ENCODE data around the gene BRF1.

The BRF1 gene

DNA sequence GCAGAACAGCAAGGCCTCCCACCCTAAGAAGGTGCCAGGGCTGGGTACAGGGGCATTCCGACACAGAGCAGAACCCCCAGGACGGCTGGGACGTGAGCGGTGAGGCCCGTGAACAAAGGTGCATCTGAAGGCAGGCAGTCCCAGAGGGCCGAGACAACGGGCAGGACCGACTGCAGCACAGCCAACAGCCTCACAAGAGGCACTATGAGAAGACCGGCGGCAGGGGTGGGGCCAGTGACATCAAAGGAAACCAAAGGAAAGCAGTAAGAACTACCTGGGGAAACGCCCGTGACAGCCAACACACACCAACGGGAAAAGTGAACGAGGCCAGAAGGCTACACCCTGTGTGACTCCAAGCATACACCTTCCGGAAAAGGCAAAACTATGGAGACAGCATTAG lies 43.3 kb downstream of the BRF1 start:
- DNase-seq: no peak

DNA sequence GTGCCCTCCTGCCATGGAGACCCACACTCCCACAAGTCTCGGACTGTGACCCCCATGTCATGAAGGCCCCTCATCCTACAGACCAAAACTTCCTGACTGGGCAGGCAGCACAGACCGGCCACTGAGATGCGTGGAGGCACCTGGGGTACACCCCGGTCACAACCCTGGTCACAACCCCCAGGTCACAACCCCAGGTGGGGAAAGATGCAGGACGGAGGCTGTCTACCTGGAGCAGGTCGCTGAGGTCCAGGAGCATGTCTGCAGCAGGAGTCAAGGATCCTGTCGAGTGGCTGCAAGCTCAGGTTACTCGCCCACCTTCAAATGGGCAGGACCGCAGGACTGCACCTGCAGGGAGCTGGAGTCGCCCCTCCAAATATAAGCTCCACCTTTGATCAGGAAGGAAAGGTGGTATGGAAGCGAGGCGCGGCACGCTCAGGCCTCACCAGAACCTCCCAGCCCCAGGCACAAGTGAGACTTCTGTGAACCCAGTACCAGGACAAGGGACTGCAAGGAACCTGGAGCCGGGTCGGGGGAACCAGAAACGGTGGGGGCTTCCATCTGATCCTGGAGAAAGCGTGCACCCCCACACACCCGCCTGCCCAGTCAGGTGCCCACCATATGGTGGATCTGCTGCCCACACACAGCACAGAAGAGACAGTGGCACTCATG lies 44.4 kb downstream of the BRF1 start:
- DNase-seq: no peak

DNA sequence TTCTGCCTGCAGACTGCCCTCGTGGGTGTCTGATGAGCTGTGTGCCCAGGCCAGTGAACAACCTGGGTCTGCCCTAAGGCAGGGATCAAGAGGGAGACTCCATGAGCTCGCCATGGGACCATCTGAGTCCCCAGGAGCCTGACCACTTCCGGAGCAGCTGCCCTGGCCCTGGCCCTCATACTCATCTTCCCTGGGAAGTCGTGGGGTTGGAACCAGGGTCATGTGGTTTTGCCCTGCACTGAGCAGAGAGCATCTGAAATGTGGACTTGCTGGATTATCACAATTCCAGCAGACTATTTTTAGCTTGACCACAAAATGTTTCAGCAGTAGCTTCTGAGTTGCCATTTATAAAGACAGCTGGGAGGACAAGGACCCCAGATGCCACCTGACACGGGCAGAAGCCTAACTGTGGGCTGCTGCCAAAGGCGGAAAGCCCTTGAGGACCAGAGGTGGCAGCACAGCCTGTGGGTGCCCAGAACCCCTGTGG lies 45.7 kb downstream of the BRF1 start:
- no peak for DNase-seq

DNA sequence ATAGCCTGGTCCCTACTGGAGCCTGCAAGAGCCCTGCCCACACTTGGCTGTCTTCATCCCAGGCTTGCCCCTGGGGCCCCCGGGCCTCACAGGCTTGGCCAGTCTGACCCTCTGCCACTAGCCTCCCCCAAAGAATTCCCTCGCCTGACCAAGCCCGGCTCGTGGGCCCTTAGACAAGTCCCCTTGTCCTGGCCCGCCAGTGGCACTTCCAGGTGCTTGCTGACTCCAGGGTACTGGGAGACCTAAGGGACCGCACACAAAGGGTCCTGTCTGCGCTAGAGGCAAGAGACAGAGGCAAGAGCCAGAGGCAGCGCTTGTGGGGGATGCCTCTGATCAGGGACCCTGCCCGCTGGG lies 47.5 kb downstream of the BRF1 start:
- no peak for DNase-seq

DNA sequence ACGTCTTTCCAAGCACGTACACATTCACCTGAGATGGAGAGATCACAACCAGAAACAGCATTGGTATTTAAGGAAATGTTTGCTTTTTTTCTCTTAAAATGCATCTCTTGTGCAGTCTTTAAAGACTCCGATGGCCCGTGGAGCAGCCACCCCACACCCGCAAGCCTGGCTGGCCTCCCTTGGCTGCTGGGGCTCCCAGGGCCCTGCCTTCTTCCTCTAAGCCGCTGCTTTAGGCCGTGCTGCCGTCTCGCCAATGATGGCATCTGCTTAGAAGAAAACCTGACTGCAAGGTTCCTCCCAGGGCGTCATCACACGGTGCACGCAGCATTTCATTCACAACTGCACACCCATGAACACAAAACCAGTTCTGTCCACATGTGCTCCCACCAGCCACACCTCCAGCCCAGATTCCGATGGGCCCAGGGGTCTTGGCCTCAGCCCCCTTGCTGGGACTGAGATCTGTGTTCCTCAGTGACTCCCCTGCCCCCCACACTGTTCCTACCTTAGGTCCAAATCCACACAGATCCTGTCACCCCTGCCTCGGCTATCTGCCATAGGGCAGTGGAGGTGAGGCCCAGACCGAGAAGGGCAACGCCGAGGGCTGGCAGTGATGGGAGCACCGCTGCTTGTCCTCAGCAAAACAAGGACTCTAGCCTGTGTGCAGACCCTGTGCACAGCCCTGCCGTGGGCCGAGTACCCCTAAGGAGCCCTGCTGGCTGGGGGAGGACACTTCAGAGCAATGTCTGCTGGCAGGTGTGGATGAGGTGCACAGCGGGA lies 48.1 kb downstream of the BRF1 start:
- no peak for DNase-seq

DNA sequence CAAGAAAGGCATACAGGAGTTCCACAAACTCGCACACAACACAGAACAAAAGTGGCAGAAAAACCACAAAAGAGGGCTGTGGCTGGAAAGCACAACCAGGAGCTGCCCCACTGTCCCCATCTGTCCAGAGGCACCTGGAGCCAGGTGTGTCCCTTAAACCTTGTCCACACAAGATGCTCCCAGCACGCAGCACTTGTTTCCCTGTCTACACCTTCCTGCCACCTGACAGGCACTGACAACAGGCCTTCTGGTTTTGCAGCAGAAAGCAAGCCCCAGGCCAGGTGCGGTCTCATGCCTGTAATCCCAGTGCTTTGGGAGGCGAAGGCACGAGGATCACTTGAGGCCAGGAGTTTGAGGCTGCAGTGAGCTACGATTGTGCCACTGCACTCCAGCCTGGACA lies 48.9 kb downstream of the BRF1 start:
- DNase-seq: no peak

DNA sequence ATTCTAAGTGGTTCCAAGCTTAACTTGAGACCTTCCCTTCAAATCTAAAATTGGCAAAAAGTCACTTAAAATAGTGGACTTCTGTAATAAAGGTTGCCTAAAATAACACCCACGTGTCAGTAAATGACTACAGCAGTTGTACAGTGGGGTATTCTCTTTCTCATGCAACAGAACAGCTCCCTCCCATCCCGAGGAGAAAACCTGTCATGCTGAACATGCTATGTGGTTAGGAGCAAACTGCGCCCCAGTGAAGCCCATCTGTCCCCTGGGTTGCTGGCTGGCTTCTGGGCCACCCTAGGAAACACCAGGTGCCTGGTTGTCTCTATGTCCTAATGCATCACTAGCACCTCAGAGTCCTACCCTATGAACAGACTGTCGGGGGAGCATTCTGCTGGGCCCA lies 49.8 kb downstream of the BRF1 start:
- DNase-seq: no peak

DNA sequence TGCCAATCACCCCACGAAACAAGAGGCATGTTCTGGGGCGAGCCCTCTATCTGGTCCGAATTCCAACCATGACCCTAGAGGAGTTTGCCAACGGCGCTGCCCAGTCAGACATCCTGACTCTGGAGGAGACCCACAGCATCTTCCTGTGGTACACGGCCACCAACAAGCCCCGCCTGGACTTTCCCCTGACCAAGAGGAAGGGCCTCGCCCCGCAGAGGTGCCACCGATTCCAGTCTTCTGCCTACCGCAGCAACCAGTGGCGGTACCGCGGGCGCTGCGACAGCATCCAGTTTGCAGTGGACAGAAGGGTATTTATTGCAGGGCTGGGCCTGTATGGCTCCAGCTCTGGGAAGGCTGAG lies 50.8 kb downstream of the BRF1 start:
- DNase-seq: no peak

DNA sequence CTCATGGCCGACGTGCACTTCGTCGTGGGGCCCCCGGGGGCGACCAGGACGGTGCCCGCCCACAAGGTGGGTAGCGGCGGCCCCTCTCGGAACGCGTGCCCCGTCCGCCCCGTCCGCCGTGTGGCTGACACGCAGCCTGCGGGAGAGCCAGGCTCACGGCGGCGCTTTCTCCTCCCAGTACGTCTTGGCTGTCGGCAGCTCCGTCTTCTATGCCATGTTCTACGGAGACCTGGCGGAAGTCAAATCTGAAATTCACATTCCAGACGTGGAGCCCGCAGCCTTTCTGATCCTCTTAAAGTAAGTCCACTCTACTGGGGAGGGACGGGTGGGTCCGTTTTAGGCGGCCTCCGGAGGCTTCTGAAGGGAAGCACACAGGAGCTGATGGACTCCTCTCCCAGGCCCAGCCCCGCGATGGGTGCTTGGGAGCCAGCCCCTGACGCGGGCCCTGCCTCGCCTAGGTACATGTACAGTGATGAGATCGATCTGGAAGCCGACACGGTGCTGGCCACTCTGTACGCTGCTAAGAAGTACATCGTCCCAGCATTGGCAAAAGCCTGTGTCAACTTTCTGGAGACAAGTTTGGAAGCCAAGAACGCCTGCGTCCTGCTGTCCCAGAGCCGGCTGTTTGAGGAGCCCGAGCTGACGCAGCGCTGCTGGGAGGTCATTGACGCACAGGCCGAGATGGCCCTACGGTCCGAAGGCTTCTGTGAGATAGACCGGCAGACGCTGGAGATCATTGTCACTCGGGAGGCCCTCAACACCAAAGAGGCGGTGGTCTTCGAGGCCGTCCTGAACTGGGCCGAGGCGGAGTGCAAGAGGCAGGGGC lies 51.4 kb downstream of the BRF1 start:
- DNase-seq: no peak

DNA sequence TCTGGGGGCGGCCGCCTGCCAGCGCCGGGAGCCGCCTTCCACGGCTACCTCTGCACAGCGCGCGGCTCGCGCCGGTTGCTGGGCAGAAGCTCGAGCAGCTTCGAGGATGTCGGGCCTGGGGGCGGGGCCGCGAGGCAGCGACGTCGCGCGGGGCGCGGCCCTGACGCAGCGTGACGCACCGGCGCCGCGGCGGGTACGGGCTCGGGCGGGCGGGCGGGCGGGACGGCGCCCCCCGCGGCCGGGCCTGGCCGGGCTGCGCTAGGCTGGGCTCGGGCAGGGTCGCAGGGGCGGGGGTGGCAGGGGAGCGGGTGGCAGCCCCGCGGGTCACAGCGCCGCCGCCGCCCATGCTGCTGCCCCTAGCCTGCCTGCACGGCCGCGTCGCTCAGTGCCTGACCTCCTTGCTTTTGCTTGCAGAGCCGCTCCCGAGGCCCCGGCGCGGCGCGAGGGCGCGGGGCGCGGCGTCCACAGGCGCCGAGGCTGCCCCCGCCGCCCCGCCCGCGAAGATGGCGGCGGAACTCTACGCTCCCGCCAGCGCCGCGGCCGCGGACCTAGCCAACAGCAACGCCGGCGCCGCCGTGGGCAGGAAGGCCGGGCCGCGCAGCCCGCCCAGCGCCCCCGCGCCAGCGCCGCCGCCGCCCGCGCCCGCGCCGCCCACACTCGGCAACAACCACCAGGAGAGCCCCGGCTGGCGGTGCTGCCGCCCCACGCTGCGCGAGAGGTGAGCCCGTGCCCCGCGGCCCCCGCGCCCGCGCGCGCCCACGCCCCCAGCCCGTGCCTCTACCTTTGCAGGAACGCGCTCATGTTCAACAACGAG lies 52.2 kb downstream of the BRF1 start, which contains the start of gene BTBD6:
Gene BTBD6, plus strand, starts transcription at position 166 of the 814 bp plus-strand sequence. Its CDS starts 179 bp downstream, at position 345.
- peak; percentile 38 for DNase-seq

DNA sequence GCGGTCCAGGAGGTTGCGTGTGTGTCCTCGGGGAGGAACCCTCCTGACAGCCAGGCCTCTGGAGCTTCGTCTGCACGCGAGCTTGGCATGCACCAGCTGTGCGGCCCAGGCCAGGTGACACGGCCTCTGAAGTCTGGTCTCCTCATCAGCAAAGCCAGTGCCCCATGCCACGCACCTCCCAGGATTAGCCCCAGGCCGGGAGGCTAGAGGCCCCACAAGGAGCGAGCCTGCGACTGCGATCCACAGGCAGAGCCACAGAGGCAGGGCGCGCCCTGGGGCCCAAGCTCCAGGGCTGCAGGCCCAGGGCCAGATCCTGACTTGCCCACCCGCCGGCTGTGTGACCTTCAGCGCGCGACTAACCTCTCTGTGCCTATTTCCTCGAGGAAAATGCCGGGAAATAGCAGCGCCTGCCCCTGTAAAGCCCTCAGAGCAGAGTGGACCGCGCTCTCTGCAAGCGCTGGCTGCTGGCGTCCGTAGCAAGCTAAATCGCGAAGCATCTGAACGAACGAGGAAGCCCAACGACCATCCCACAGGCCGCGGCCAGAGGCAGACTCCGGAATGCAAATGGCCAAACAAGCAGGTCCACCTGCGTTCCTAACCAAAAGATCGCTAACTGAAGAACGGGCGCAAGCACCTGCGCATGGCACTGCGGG lies 53.0 kb downstream of the BRF1 start:
- DNase-seq: no peak

DNA sequence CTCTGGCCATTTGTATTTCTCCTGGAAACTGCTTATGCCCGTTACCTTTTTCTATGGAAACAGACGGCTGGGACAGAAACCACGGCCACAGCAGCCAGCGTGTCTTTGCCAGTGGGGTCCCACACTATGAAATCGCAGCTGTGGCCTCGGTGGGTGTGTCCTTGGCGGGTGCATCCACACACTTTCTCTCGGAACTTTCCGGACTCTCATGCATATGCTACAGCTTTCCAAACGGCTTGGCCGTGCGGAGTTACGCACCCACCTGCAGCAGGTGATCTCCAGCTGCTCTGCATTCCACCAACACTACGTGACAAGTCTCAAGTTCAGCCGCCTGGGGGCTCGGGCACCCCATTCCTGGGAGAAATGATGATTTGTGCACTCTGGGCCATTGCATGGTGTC lies 53.8 kb downstream of the BRF1 start:
- no peak for DNase-seq

DNA sequence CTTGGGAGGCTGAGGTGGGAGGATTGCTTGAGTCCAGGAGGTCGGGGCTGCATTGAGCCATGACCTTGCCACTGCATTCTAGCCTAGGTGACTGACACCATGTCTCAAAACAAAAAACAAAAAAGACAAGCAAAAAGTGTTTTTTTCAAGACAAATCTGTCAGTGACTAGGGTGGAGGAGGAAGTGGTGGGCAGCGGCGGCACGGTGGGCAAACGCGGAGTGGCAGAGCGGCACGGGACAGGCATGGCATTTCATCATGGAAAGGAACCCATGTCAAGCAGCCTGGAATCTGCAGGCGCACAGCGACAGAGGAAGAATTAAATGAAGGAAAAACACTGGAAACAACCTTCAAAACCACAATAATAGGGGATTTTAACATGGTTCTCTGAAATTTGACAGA lies 56.5 kb downstream of the BRF1 start:
- DNase-seq: no peak

DNA sequence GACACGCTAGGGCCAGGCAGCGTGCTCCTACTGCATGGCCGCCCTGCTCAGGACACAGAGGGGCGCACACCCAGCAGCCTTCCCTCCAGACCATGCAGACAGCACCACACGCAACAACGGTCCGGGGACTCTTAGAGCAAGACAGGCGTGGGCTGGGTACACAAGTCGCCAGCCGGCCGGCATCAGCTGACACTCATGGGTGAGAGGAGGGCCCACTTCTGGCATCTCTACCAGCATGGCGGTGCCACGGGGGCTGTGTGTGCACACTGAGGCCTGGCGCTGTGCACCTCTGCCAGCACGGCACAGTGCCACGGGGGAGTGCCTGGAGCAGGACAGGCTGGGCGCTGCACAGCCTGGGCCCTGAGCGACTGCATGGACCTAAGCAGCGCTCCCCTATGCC lies 59.2 kb downstream of the BRF1 start:
- DNase-seq: no peak

DNA sequence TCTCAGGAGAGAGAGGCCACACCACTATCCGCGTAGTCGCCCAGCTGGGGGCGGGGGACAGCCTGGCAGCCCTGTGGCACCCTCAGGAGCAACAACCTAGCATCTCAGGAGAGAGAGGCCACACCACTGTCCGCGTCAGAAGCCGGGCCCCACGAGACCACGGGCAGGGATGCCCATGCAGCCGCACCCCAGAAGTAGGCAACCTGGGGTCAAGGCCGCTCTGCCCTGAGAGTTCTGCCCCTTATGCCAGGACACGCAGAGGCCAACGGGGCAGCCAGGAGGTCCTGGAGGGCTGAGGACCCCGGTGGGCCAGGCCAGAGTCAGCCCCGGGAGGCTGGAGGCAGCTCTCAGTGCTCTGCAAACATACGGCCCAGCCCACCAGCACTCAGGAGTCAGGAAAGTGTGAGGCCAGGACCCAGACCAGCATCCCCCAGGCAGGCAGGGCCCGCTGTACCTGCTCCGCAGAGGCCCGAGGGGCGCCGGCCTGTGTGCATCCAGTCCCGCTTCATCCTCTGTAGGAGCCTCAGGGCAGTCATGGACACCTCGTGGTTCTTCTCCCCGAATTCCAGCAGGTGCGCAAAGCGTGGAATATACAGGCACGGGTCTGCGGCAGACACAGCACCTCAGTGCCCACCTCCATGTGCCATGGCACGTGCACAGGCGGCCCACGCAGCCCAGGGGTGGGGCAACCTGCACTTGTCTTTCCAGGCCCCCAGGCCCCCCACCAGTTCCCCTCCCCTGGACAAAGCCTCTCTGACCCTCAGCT lies 59.8 kb downstream of the BRF1 start:
- no peak for DNase-seq

DNA sequence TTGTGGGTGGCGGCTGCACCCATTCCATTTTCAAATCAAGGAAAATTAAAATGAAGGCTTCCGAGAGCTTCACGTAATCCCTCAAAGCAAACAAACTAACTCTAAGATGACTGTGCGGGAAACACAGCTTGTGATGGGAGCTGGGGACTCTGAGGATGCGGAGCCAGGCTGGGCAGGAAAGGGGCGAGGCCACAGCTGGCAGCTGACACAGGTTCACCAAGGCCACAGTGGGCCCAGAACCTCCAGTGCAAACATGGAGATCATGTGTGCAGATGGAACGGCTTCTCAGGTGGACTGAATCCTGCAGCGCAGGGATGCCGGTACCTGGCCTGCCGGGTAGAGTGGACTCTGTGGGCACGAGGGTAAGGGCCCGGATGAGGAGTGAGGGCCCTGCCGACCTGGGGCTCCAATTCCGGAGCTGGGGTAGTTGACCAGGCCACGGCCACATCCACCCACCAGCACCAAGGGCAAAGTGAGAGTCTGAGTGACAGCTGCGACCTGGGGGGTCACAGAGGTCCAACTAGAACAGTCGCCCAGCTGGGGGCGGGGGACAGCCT lies 71.6 kb downstream of the BRF1 start:
- DNase-seq: no peak

DNA sequence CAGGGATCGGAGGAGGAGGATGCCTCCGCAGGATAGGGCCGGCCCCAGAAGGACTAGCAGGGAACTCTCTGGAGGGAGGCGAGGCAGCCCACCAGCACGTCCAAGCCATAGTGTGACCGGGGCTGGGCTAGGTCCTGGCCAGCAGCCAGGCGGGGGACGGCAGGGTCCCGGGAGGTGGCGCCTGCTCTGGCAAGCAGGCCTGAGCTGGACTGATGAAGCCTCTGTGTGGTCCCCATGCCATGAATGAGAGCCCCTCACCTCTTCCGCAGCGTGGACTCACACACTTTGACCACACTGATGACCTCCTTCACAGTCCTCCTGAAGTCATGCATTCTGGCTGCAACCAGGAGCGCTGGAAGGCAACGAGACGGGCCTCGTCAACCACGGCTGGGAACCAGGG lies 72.2 kb downstream of the BRF1 start:
- DNase-seq: no peak

DNA sequence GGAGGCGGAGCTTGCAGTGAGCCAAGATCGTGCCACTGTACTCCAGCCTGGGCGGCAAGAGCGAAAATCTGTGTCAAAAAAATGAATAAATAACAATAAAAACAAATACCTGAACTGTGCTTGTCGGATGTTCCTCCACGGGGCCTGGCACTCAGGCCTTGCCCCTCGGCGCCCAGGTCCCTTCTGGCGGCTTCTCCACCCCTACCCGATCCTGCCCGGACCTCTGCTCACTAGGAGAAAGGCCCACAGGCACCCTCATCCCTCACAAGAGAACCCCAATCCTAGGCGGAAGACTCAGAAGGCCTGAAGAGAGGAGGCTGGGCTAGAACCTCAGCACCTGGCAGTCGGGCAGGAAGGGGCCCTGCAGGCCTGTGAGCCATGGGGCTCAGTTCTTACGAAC lies 73.5 kb downstream of the BRF1 start:
- no peak for DNase-seq

DNA sequence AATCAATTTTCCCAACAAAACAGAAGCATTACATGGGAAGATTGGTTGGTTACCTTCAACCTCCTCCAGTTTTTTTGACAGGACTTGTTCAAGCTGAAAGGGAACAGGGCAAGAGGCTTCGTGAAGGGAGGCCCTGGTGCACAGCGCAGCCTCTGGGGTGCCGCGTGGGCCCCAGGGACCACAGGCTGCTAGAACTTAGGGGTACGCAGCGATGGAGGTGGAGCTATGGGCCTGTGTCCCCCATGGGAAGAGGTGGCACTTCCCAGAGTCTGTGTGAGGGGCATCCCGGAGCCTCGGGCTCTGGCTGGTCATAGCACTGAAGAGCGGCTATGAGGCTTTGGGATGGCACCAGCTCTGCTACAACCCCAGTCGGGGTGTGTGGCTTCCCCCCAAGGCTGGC lies 74.6 kb downstream of the BRF1 start:
- no peak for DNase-seq

DNA sequence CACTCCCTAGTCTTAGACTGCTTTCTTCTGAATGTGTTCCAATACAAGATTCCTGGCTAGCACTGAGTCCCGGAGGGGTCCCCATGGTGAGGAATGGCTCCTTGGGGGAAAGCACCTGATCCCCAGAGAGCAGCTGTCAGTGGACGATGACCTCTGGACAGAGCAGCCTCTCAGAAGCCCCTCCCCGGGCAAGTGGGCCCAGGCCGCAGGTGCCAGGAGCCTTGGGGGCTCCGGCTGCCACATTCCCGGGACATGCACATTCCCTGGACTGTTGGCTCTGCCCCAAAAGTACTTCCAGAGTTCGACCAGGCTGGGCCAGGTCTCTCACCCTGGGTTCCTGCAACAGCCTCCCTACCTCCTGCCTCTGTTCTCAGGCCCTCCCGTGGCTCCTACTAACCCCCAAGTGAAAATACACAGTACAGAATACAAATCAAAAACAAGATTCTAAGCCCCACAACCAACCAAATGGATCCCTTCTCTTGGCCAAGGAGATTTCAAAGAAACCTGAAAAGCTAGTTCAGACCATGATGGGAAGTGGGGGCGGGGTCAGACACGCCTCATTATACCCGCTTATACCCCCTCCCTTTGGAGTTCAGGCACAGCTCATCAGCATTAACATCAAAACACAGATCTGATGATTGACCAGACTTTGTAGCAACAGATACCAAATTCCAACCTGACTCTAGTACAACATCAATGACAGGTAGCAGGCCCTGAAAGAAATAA lies 75.8 kb downstream of the BRF1 start:
- DNase-seq: no peak

All from NCI-H2081 treated with DMSO at 0.1 percent for 48 hours (cell line).